NOMO-1 treated with DMSO at 0.1 percent for 48 hours (cell line): ENCODE data around the gene SMCO4.
"Not testable (repeated sequence)": the region's sequence is repeated elsewhere in the genome, so short reads cannot be mapped to it uniquely, and the experiment has no call there.

Experiments used
- DNase-seq: peaks from one replicate; lab custom pipeline; 2025; ENCODE audit not compliant: unreplicated experiment; lab: John Stamatoyannopoulos, UW

The SMCO4 gene

GRCh38 chr11:93478841-93479240 lies 64.3 kb downstream of the SMCO4 start:
- DNase-seq = no peak

- DNase-seq = no peak
Observed at GRCh38 chr11:93477684-93478234, 65.4 kb downstream of the SMCO4 start.

- DNase-seq = no peak
Observed at GRCh38 chr11:93476796-93477195, 66.4 kb downstream of the SMCO4 start.

GRCh38 chr11:93474123-93474522 lies 69.1 kb downstream of the SMCO4 start:
- DNase-seq = no peak

GRCh38 chr11:93468290-93468689 lies 74.9 kb downstream of the SMCO4 start:
- DNase-seq = no peak

GRCh38 chr11:93467054-93467453 lies 76.1 kb downstream of the SMCO4 start:
- DNase-seq = no peak

- DNase-seq = no peak
Observed at GRCh38 chr11:93464927-93465540, 78.2 kb downstream of the SMCO4 start.

- DNase-seq = not testable (repeated sequence)
Observed at GRCh38 chr11:93463666-93464065, 79.5 kb downstream of the SMCO4 start.

GRCh38 chr11:93458286-93458685 lies 84.9 kb downstream of the SMCO4 start:
- DNase-seq = no peak

GRCh38 chr11:93444617-93445073 lies 98.5 kb downstream of the SMCO4 start:
- DNase-seq = no peak

- DNase-seq = not testable (repeated sequence)
Observed at GRCh38 chr11:93443232-93443631, 100.0 kb downstream of the SMCO4 start.

- no peak for DNase-seq
Observed at GRCh38 chr11:93432247-93432646, 110.9 kb downstream of the SMCO4 start.
